ENCODE results near the gene ERGIC3.

DNA sequence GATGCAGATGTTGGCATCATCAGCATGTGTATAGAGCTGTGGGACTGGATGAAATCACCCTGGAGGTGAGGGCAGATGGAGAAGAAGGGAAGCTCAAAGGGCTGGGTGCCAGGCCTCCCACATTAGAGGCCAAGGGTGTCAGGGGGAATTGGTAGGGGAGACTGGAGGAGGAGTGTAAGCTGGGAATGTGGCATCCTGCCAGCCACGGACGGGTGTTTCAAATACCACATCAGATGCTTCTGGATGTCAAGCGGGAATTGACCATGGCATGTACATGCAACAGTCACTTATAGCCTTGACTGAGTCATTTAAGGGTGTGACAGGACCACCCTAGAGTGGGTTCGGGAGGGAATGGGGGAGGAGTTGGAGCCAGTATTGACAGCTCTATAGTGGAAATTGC lies 9.6 kb downstream of the ERGIC3 start:
- TF ChIP-seq TAF1 (IDR thresholded peaks at IDR 0.05; ENCODE audit: borderline replicate concordance, low read depth, low read length) (no peak), POLR2AphosphoS5 (IDR thresholded peaks at IDR 0.05; ENCODE audit: low read depth, low read length) (no peak)

Data from GM12892 (cell line).